DND-41 (cell line): ENCODE data around the gene PPP1R16B.

Experiments used
- ATAC-seq: fragments of 200-7000 bp; cut with Tn5 transposase; 3 replicates; pipeline ENCODE4 v1.9.1; 2021; ENCODE audit warnings: low read depth; ENCODE audit not compliant: insufficient read depth
- DNase-seq: peaks from one replicate; pipeline ENCODE4 v3.0.0-alpha.2; 2020
- H2AFZ ChIP-seq: 2 replicates; pipeline ENCODE4 v1.6.0; 2012; ENCODE audit warnings: low read depth, low read length
- H3K27ac ChIP-seq: 2 replicates; pipeline ENCODE4 v1.5.1; 2012; ENCODE audit warnings: low read length, inconsistent platforms
- H3K27me3 ChIP-seq: fragments of 200-600 bp; sonication (generic); 2 replicates; pipeline ENCODE4 v1.6.0; 2012; ENCODE audit warnings: low read length, mild to moderate bottlenecking, inconsistent platforms; ENCODE audit not compliant: insufficient read depth, poor library complexity
- H3K36me3 ChIP-seq: 2 replicates; pipeline ENCODE4 v1.5.1; 2012; ENCODE audit warnings: low read length, inconsistent platforms; ENCODE audit not compliant: insufficient read depth
- H3K4me1 ChIP-seq: 2 replicates; pipeline ENCODE4 v1.5.1; 2012; ENCODE audit warnings: mild to moderate bottlenecking, low read length; ENCODE audit not compliant: insufficient read depth
- H3K4me2 ChIP-seq: 2 replicates; pipeline ENCODE4 v1.6.0; 2012; ENCODE audit warnings: mild to moderate bottlenecking, moderate library complexity, low read length, inconsistent platforms; ENCODE audit not compliant: insufficient read depth
- H3K4me3 ChIP-seq, 2 experiments: fragments of 200-600 bp in 1 of 2; shearing (Covaris generic) in 1 of 2; 2 replicates each; pipeline ENCODE4 v1.5.1; 2012 to 2016; ENCODE audit warnings: inconsistent platforms in 2 of 2, low read length in 2 of 2, mild to moderate bottlenecking in 2 of 2, low read depth in 1 of 2, moderate library complexity in 1 of 2
- H3K79me2 ChIP-seq: 2 replicates; pipeline ENCODE4 v1.6.0; 2012; ENCODE audit warnings: low read length, inconsistent platforms; ENCODE audit not compliant: insufficient read depth
- H3K9ac ChIP-seq: 2 replicates; pipeline ENCODE4 v1.6.0; 2012; ENCODE audit warnings: low read depth, mild to moderate bottlenecking, inconsistent platforms, low read length, moderate library complexity
- H3K9me3 ChIP-seq: 2 replicates; pipeline ENCODE4 v1.5.1; 2012; ENCODE audit warnings: low read length, moderate library complexity, mild to moderate bottlenecking, inconsistent platforms; ENCODE audit not compliant: insufficient read depth, severe bottlenecking
- H4K20me1 ChIP-seq: 2 replicates; pipeline ENCODE4 v1.6.0; 2012; ENCODE audit warnings: low read length; ENCODE audit not compliant: insufficient read depth
- EZH2 ChIP-seq: IDR thresholded peaks from 3 replicates; pipeline ENCODE4 v1.6.1; 2012; ENCODE audit warnings: borderline replicate concordance, low read depth, mild to moderate bottlenecking, moderate library complexity, low read length, inconsistent platforms; ENCODE audit not compliant: severe bottlenecking
- TF ChIP-seq, protein P1 (sequence below): IDR thresholded peaks from 2 replicates; pipeline ENCODE4 v1.5.1; 2012; ENCODE audit warnings: borderline replicate concordance, low read length, moderate library complexity, mild to moderate bottlenecking; ENCODE audit not compliant: poor library complexity, severe bottlenecking; ENCODE audit errors: extremely low read depth

PPP1R16B gene

GRCh38 chr20:38893565-38894090 is 88.1 kb downstream of the PPP1R16B start:
- ATAC-seq = peak; percentile 97
- TF ChIP-seq, protein P1, sequence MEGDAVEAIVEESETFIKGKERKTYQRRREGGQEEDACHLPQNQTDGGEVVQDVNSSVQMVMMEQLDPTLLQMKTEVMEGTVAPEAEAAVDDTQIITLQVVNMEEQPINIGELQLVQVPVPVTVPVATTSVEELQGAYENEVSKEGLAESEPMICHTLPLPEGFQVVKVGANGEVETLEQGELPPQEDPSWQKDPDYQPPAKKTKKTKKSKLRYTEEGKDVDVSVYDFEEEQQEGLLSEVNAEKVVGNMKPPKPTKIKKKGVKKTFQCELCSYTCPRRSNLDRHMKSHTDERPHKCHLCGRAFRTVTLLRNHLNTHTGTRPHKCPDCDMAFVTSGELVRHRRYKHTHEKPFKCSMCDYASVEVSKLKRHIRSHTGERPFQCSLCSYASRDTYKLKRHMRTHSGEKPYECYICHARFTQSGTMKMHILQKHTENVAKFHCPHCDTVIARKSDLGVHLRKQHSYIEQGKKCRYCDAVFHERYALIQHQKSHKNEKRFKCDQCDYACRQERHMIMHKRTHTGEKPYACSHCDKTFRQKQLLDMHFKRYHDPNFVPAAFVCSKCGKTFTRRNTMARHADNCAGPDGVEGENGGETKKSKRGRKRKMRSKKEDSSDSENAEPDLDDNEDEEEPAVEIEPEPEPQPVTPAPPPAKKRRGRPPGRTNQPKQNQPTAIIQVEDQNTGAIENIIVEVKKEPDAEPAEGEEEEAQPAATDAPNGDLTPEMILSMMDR = peak; percentile 95
- TF ChIP-seq EZH2 = no peak
- Histone ChIP-seq H3K4me3 (no peak overlapping the region), H3K4me2 (peak overlapping the region; percentile 33; the same call in 1 of the 2 replicates), H4K20me1 (peaks cover 4% of the 10 kb centered on the region; the same call in 1 of the 2 replicates), H3K9ac (no peak overlapping the region), H3K27me3 (no peaks in the 10 kb centered on the region), H3K4me1 (peaks cover 8% of the 10 kb centered on the region), H3K36me3 (no peaks in the 10 kb centered on the region), H3K79me2 (no peaks in the 10 kb centered on the region), H2AFZ (no peak overlapping the region), H3K9me3 (no peaks in the 10 kb centered on the region), H3K27ac (no peak overlapping the region)
- DNase-seq = peak; percentile 81

- H3K27me3 ChIP-seq = no peaks in the 10 kb centered on the region
- ATAC-seq = peak; percentile 54
Measured at GRCh38 chr20:38894091-38894847, 88.8 kb downstream of the PPP1R16B start.

GRCh38 chr20:38895098-38895949 is 89.8 kb downstream of the PPP1R16B start:
- no peak overlapping the region for H2AFZ ChIP-seq
- no peak for ATAC-seq
- H3K36me3 ChIP-seq = no peaks in the 10 kb centered on the region
- TF ChIP-seq EZH2 = no peak
- TF ChIP-seq, protein P1 = no peak
- H3K27me3 ChIP-seq = no peaks in the 10 kb centered on the region
- DNase-seq = no peak
- H3K27ac ChIP-seq = no peak overlapping the region
- H3K9me3 ChIP-seq = no peaks in the 10 kb centered on the region
- H3K79me2 ChIP-seq = no peaks in the 10 kb centered on the region
- peaks cover 5% of the 10 kb centered on the region; the same call in 1 of the 2 replicates for H4K20me1 ChIP-seq
- no peak overlapping the region for H3K4me2 ChIP-seq
- H3K4me1 ChIP-seq = peaks cover 8% of the 10 kb centered on the region
- no peak overlapping the region for H3K4me3 ChIP-seq
- no peak overlapping the region for H3K9ac ChIP-seq

More at GRCh38 chr20:38894091-38894847, 88.8 kb downstream of the PPP1R16B start:
- H2AFZ ChIP-seq = no peak overlapping the region
- H3K4me1 ChIP-seq = peaks cover 8% of the 10 kb centered on the region
- no peaks in the 10 kb centered on the region for H3K79me2 ChIP-seq
- H3K27ac ChIP-seq = no peak overlapping the region
- TF ChIP-seq, protein P1 = peak; percentile 12
- no peak for TF ChIP-seq EZH2
- no peak overlapping the region for H3K9ac ChIP-seq
- no peak overlapping the region for H3K4me3 ChIP-seq
- no peaks in the 10 kb centered on the region for H3K9me3 ChIP-seq
- no peaks in the 10 kb centered on the region for H3K36me3 ChIP-seq
- peak overlapping the region; percentile 33; the same call in 1 of the 2 replicates for H3K4me2 ChIP-seq
- no peak for DNase-seq
- H4K20me1 ChIP-seq = peaks cover 4% of the 10 kb centered on the region; the same call in 1 of the 2 replicates
